Sigmoid colon (tissue), 7 donors: ENCODE results near the gene CARMIL3. TPM values are rescaled to one million over a fixed set of nuclear protein-coding genes. Genes with fewer than 3 reads are reported as not detected.

ENCODE experiments used
- DNase-seq: peaks from one replicate; pipeline ENCODE4 v3.0.0-alpha.2; 2019
- H3K27ac ChIP-seq, 4 donors: fragments of 200-600 bp; sonication (generic); one replicate each; pipeline ENCODE4 v1.5.1; 2016 to 2019; ENCODE audit warnings: mild to moderate bottlenecking in 1 of 4
- H3K27me3 ChIP-seq, 3 donors: fragments of 200-600 bp; sonication (generic); one replicate each; pipeline ENCODE4 v1.5.1; 2019; ENCODE audit warnings: mild to moderate bottlenecking in 1 of 3
- H3K36me3 ChIP-seq, 4 donors: fragments of 200-600 bp; sonication (generic); one replicate each; pipeline ENCODE4 v1.5.1; 2016 to 2019
- H3K4me1 ChIP-seq, 4 donors: fragments of 200-600 bp; sonication (generic); one replicate each; pipeline ENCODE4 v1.5.1; 2017 to 2019
- H3K4me3 ChIP-seq, 4 donors: fragments of 200-600 bp; sonication (generic); one replicate each; pipeline ENCODE4 v1.5.1; 2017 to 2019; ENCODE audit warnings: mild to moderate bottlenecking in 2 of 4, moderate library complexity in 1 of 4
- H3K9me3 ChIP-seq, 4 donors: fragments of 200-600 bp in 3 of 4; sonication (generic) in 3 of 4; one replicate each; pipeline versions ENCODE4 v1.5.1 to v1.6.1; 2013 to 2019
- CTCF ChIP-seq, 4 experiments: fragments of 450-650 bp in 3 of 4; fragments of 200-600 bp in 1 of 4; IDR thresholded peaks; one replicate each; pipeline ENCODE4 v1.5.1; 2016 to 2019; ENCODE audit warnings: antibody characterized with exemption in 4 of 4, mild to moderate bottlenecking in 3 of 4, moderate library complexity in 2 of 4
- EP300 ChIP-seq, 4 donors: sonication (generic); formaldehyde crosslinking; IDR thresholded peaks; one replicate each; pipeline ENCODE4 v1.6.1; 2017; ENCODE audit warnings: antibody characterized with exemption in 4 of 4
- POLR2A ChIP-seq, 2 donors: fragments of 450-650 bp; IDR thresholded peaks; one replicate each; pipeline ENCODE4 v1.6.1; 2016; ENCODE audit warnings: antibody characterized with exemption in 2 of 2, mild to moderate bottlenecking in 2 of 2, moderate library complexity in 2 of 2
- POLR2AphosphoS5 ChIP-seq, 4 donors: sonication (generic); formaldehyde crosslinking; IDR thresholded peaks; one replicate each; pipeline ENCODE4 v1.6.1; 2017; ENCODE audit warnings: antibody characterized with exemption in 4 of 4
- WGBS, 2 donors: extraction: QIAGEN DNeasy Blood & Tissue Kit; methylation state at CpG; one replicate each; pipeline ENCODE4 v1.1.7; 2013; 5-methylcytosine and 5-hydroxymethylcytosine counted together
- intact Hi-C: fragments of 100-400 bp; cut with DNase I; formaldehyde crosslinking; loops from one replicate; pipeline ENCODE4 v1.15.1; 2023
- polyA plus RNA-seq, 3 donors: library from polyadenylated mRNA; stranded (reverse); fragments of 200-250 nt; gene quantifications; one replicate each; pipeline ENCODE4 v1.2.3, GENCODE V29; 2013
- total RNA-seq, 4 donors: library from RNA; depleted of rRNA; stranded (reverse); fragments of >200 nt; gene quantifications; one replicate each; pipeline ENCODE4 v1.1.0, GENCODE V29; 2016
- donor health status: healthy with polysubstance abuse.
- donor health status: Bipolar disorder and iron deficiency.
- donor health status: healthy.

The CARMIL3 gene
- total and polyA plus RNA-seq, 7 donors, result under 0.01 to 3.3 (median 0.23) TPM

- H3K27me3 ChIP-seq, result no peaks in the 10 kb centered on the region
- WGBS, 2 donors, result 60 to 71% methylated on average over 14 of the region's 14 CpGs
- no peaks in the 10 kb centered on the region for H3K36me3 ChIP-seq
- H3K4me1 ChIP-seq, result peaks cover 0 to 4% (median 0%) of the 10 kb centered on the region in 4 donors
- peak; percentile 63 for DNase-seq
- no peak for TF ChIP-seq POLR2A (IDR thresholded peaks at IDR 0.05)
- no peak for TF ChIP-seq EP300 (IDR thresholded peaks at IDR 0.05)
- TF ChIP-seq POLR2AphosphoS5 (IDR thresholded peaks at IDR 0.05), result no peak
- TF ChIP-seq CTCF (IDR thresholded peaks at IDR 0.05), result no peak
- no peaks in the 10 kb centered on the region for H3K9me3 ChIP-seq
- H3K27ac ChIP-seq, result no peak overlapping the region
- H3K4me3 ChIP-seq, result no peak overlapping the region
- intact Hi-C loops, result loop anchor here (1.0 kb wide), 2 partner anchors 32 to 50 kb away; no protein-coding TSS in a partner anchor
Measured at GRCh38 chr14:24057867-24058259, 6.1 kb downstream of the CARMIL3 start.

- TF ChIP-seq CTCF (IDR thresholded peaks at IDR 0.05) (peak; percentile 76 to 96 (median 84)), POLR2A (IDR thresholded peaks at IDR 0.05) (no peak)
- no peak overlapping the region for H3K4me3 ChIP-seq
- peak; percentile 83 for DNase-seq
- peaks cover 0 to 4% (median 0%) of the 10 kb centered on the region in 4 donors for H3K4me1 ChIP-seq
- no peaks in the 10 kb centered on the region for H3K27me3 ChIP-seq
- H3K9me3 ChIP-seq, result no peaks in the 10 kb centered on the region
- 42 to 60% methylated on average over 7 of the region's 7 CpGs for WGBS, 2 donors
- H3K27ac ChIP-seq, result no peak overlapping the region
- intact Hi-C loops, result loop anchor here (1.0 kb wide), 2 partner anchors 32 to 50 kb away; no protein-coding TSS in a partner anchor
- no peaks in the 10 kb centered on the region for H3K36me3 ChIP-seq
Measured at GRCh38 chr14:24058260-24058950, 6.6 kb downstream of the CARMIL3 start.

- TF ChIP-seq CTCF (IDR thresholded peaks at IDR 0.05), result no peak
- no peak for TF ChIP-seq EP300 (IDR thresholded peaks at IDR 0.05)
- no peak for TF ChIP-seq POLR2AphosphoS5 (IDR thresholded peaks at IDR 0.05)
- peaks cover 0 to 4% (median 0%) of the 10 kb centered on the region in 4 donors for H3K4me1 ChIP-seq
- DNase-seq, result peak; percentile 54
- H3K4me3 ChIP-seq, result no peak overlapping the region
- no peaks in the 10 kb centered on the region for H3K36me3 ChIP-seq
- 89 to 92% methylated on average over 10 of the region's 10 CpGs for WGBS, 2 donors
- no peaks in the 10 kb centered on the region for H3K9me3 ChIP-seq
- intact Hi-C loops, result loop anchor here (1.0 kb wide), 2 partner anchors 31 to 49 kb away; no protein-coding TSS in a partner anchor
- no peak overlapping the region for H3K27ac ChIP-seq
- no peaks in the 10 kb centered on the region for H3K27me3 ChIP-seq
Measured at GRCh38 chr14:24058951-24059475, 7.2 kb downstream of the CARMIL3 start.

GRCh38 chr14:24059841-24060388, 8.1 kb downstream of the CARMIL3 start:
- intact Hi-C loops, result no loop called here
- no peaks in the 10 kb centered on the region for H3K36me3 ChIP-seq
- H3K4me3 ChIP-seq, result no peak overlapping the region
- H3K27ac ChIP-seq, result no peak overlapping the region
- TF ChIP-seq CTCF (IDR thresholded peaks at IDR 0.05), result no peak
- no peak for TF ChIP-seq POLR2AphosphoS5 (IDR thresholded peaks at IDR 0.05)
- TF ChIP-seq EP300 (IDR thresholded peaks at IDR 0.05), result no peak
- no peak for TF ChIP-seq POLR2A (IDR thresholded peaks at IDR 0.05)
- H3K4me1 ChIP-seq, result peaks cover 0 to 4% (median 0%) of the 10 kb centered on the region in 4 donors
- peak; percentile 44 for DNase-seq
- 94 to 95% methylated on average over 16 of the region's 16 CpGs for WGBS, 2 donors
- no peaks in the 10 kb centered on the region for H3K27me3 ChIP-seq
- H3K9me3 ChIP-seq, result no peaks in the 10 kb centered on the region
